GM21447 (cell line): ENCODE data around the gene IMPACT.

ENCODE experiments used
- ATAC-seq: cut with Tn5 transposase; IDR thresholded peaks from one replicate; pipeline ENCODE4 v1.9.1; 2021; ENCODE audit not compliant: unreplicated experiment

The IMPACT gene

DNA sequence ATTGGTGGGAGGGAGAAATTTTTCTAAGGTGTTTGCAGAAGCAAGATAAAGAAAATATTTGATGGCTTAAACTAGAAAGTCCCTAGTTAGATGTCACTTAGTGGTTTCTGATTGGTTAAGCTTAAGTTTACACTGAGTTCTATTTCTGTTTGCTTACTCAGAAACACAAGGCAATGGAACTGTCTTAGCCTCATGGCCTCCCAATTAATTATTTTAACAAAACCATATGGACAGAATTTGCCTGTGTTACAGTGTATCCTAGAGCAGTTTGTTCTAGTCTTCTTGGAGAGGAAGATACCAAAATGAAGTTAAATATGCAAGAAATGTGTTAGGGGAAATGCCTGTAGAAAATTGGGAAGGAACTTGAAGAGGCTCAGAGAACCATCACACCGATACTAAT lies 4.6 kb upstream of the IMPACT start:
- no peak for ATAC-seq

DNA sequence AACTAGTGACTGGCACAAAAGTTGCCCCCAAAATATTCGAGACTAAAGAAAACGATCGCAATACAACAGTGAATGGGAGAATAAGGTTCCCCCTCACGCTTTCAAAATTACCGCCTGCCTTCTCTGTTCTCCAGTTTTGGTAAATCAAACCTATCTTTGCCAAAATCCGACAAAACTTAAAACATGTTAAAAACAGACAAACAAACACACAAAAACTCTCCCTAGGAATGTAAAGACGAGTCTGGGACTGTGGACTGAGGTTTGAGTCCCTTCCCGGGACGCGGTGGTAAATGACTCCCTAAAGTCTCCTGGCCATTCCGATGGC lies 435 bp upstream of the IMPACT start:
- no peak for ATAC-seq

DNA sequence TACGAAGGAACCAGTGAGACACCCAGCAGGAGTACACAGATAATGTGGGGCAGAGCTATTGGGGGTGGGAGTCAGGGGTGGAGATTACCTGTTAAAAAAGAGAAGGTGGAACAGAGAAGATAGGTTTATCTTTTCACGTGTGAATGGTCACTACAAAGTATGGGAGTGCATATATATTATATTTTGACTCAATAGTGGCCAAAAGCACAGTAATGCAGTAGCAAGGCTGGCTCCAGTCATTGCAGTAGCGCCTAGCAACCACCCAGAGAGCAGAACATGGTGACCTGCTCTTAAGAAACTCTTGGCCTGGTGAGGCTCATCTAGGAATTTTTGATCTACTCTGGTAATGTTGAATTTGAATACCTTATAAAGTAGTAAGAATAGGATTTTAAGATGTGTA lies 1.0 kb downstream of the IMPACT start:
- no peak for ATAC-seq

DNA sequence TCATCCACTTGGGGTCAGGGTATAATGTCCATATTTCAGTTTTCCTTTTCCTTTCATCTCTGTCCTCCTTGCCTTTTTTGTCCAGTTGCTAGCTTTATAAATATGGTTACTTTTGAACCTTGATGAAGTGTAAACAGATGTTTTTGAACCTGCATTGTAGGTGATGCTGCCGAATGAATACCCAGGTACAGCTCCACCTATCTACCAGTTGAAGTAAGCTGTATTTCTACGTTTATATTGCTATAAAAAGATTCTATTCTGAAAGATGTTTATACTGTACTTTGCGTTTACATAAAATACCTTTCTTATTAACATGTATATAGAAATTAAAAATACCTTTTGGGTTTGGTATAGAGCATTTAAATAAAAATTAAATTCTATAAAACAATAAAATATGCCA lies 2.2 kb downstream of the IMPACT start:
- ATAC-seq, result no peak

DNA sequence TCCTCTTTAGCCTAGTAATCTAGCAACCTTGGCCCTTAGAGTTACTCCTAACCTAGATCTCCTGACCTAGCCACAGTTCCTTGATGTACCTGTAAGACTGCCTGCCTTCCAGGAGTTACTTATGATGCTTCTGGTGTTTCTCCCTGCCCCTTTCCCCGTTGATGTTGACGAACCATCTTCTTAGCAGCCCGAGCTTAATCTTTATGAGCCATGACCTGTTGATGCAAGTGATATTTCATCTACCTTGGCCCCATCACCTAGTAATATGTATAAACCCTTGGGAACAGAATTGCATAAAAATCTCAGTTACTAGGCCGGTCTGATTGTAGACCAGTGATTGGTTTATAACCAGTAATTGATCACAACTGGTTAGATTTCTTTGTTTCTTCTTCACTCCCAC lies 2.7 kb downstream of the IMPACT start:
- no peak for ATAC-seq

DNA sequence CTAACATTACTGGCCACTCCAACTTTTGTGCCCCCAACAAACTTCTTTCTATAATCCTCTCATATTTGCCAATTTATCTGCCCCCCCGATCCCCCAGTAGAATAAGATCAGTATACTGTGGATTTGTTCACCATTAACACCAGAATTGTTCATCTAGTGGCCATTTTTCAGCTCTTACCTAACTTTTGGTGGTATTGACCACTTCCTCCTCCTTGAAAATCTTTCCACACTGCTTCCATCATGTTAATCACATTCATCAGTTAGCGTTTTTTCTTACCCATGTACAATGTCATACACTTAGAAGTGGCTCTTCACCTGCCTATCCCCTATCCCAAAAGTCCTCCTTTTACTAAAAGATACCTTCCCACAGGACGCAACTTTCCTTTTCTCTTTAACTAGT lies 6.1 kb downstream of the IMPACT start:
- no peak for ATAC-seq

DNA sequence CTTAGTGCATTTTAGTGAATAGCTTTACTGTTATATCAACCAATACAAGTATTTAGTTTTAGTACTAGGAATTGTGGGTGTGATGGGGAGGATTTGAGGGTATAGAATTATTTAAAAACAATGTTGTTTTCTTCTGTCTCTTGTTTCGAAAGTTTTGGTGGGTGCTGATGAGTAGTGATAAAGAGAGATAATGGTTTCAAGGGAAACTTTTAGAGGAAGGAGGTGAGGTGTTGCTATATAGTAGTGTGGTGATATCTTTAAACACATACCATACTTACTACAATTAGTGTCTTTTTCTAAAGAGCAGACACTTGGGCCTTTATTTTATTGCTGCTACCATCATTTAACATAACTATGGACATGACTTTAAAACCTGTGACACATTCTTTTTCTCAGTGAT lies 10.5 kb downstream of the IMPACT start:
- ATAC-seq, result no peak

DNA sequence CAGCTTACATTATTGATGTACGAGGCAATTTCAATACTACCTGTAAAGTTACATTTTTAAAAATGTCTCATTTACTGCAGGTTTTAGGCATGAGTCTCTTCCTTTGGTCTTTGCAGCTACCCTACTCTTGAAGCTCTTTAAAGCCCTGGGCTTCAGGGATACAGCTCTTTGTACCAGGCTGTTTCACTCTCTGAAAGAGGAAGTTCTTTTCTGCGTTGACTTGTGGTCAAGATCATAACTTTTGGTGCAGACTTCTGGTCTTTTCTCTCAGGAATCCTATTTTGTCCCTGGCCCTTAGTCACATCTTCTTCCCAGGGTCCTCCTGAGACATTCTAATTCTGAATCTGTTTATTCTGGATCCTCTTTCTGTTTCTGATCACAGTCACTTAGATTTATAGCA lies 17.4 kb downstream of the IMPACT start:
- ATAC-seq, result peak; percentile 83

DNA sequence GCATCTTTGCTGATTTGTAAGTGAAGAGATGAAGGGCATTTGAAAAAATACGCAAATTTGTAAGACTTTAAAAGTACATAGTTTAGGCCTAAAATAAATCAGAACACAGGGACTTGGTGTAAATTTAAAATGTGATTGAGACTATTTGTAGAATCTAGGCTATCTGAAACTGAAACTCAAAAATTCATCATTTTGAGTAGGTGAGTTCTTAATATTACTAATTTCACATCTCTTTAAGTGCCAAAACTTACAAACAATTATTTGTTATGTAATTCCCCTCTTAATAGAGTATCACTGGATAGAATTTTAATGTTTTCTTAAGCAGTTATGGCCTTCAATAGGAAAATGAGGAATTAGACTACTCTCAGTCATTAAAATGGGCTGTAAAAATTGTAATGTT lies 20.0 kb downstream of the IMPACT start:
- ATAC-seq, result peak; percentile 71

DNA sequence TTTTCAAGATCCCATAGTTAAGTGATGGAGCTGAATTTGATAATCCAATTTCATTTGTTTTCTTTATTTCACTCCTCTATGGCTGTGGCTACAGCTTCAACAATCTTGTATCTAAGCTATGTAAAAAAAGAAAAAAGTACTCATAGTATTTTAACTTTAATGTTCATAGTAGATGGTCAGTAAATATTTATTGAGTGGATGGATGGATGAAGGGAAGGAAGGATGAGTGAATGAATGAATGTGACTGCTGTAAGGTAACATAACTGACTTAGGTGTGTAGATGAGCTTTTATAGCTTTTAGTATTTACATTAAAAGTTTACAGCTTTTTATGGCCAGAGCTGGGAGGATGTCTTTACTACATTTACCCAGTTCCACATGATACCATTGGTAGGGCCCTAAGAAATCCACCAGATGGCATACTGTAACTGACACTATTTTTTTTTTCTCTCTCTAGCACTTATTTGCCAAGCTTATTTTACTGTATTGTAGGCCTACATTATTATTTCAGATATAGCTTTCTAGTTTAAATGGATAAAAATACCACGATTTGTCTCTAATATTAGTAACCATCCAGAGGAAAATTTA lies 20.6 kb downstream of the IMPACT start:
- ATAC-seq, result no peak

DNA sequence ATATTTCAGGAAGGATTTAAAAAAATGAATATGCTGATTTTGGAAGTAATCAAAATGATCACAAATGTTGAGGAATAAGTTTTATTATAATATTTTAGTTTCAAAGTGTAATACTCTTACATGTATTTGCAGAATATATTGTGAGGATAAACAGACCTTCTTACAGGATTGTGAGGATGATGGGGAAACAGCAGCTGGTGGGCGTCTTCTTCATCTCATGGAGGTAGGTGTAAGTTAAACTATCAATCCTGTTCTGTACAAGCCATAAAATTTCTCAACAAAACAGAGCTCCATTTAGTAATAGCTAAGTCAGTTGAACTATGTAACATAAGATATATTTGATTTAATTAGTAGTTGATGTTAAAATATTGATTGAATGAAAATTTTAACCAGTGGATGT lies 21.5 kb downstream of the IMPACT start:
- ATAC-seq, result no peak

DNA sequence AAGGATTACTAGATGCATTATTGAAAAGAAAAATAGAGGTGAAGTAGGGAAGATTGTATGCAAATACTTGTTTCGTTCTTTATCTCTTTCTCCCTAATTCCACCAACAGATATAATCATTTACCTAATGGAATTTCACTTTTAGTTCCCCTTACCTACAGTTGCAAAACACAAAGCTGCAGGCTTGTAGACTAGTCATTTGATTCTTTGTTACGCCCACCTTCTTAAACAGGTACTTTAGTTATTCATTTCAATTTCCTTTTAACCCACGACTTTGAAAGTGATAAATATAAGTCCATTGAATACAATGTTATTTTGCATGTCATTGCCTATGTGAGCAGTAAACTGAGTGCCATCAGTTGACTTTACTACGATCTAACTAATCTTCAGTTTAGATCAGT lies 30.1 kb downstream of the IMPACT start:
- peak; percentile 89 for ATAC-seq

DNA sequence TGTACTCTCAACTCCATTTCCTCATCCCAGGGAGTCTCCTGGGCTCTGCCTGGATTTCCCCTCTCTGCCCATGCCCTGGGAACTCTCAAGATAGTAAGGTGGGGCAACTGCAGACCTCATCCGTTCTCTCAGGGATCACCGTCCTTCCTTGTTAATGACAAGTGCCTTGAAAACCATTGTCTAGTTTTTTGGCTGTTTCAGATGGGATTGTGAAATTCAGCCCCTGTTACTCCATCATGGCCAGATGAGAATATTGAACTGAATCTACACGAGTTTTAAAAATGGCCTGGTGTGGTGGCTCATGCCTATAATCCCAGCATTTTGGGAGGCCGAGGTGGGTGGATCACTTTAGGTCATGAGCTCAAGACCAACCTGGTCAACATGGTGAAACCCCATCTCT lies 33.3 kb downstream of the IMPACT start:
- no peak for ATAC-seq

DNA sequence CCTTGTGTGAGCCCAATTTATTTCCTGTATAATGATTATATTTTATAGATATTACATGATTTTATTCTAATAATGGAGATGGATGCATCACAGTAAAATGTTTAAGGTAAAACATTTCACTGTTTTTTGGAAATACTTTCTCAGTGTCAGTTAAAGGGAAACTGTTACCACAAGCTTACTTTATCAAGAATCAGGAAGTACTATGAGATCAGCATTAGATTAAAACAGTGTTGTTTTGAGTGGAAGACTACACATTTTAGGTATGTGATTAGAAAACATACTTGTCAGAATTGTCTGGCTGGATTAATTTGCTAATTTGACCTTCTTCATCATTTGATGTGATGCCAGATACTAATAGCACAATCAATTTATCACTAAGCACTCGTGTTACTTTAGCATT lies 33.9 kb downstream of the IMPACT start, which contains the start of gene HRH4:
HRH4 (plus strand) TSS at position 250 of the 400 bp plus-strand sequence; CDS start at position 342, 92 bp downstream.
- no peak for ATAC-seq

DNA sequence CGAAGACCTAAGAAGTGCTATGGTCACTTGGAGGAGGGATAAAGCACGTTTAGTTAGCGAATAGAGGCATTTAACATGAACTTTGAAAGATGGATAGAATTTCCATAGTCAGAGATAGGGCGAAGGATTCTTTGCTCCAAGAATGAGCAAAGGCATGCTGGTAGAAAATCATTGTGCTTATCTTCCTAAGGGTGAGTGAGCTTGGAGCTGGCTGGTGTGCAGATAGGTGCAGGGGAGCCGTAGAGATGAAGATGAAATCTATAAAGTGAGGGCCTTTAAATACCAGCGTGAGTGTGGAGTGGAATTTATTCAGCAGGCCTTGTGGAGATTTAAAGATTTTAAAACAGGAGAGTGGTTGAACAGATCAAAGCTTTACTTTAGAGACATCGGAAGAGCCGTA lies 35.5 kb downstream of the IMPACT start:
- no peak for ATAC-seq

DNA sequence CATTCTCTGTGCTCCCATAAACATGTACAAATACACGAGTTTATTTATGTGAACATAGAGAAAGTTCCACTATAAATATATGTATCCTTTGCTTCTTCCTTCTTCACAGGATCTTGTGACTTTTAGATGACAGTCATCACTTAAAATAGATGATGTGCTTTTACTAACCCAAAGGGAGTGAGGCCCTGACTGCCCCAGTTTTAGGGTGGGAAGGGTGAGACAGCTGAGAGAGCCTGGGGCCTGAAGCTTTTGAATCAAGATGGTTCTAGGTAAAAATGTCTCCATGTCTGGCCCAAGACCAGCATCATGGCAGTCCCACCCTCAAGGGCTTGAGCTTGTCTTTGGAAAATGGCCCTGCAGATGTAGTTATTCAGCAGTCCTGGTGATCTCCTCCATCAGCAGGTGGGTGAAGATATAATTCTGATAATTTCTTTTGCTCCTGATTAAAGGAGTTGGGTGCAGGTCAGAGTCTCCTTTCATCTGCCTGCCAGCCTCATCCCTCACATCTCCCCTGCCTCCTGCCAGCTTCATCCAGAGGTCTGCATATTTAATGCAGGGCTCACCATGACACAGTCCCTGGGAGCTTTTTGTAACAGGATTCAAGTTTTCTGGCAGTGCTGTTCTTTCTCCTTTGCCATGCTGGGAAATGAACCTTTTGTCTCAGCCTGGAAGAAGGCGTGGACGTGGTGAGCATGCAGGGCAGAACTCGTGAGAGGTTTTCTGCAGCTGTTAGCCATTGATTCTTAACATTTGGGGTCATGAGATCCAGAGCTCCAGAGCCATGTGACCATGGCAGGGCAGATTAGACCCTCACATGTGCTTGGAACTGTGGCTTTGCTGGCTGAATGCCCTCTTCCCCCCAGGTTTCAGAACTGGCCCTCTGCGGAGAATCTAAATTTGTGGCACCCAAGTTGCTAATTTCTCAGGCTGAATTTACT lies 36.6 kb downstream of the IMPACT start:
- ATAC-seq, result no peak

DNA sequence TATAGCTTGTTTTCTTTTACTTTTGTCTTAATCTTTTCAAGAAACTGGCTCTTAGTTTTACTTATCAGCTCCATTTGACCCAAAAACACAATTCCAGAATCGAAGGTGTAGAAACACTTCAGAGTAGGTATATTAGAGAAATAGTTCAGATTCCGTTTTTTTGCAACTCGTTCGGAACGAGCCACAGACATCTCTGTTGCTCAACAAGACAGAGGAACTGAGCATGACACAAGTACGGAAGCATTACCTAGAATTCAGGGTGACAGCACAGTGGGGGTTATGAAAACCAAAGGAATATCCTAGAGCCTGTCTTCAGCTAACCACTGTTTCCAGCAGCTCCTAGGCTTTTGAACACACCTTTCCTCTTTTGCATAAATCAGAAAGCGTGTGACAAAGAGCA lies 39.0 kb downstream of the IMPACT start:
- ATAC-seq, result no peak

DNA sequence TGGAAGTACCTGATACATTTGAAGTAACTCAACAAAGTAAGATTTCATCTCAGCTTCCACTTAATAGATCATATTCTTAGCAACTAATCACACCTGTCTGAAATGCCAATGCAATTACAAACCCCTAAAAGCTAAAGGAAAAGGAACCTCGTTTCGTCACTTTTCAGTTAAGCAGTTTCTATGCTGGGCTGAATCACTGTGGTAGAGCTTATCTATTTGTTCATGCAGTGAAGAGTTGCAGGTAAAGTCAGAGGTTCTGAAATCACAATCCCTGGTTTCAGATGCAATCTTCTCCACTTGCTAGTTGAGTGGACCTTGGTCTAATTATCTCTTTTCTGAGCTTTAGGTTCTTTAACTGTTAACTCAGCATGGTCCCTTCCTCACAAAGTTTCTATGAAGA lies 40.3 kb downstream of the IMPACT start:
- no peak for ATAC-seq

DNA sequence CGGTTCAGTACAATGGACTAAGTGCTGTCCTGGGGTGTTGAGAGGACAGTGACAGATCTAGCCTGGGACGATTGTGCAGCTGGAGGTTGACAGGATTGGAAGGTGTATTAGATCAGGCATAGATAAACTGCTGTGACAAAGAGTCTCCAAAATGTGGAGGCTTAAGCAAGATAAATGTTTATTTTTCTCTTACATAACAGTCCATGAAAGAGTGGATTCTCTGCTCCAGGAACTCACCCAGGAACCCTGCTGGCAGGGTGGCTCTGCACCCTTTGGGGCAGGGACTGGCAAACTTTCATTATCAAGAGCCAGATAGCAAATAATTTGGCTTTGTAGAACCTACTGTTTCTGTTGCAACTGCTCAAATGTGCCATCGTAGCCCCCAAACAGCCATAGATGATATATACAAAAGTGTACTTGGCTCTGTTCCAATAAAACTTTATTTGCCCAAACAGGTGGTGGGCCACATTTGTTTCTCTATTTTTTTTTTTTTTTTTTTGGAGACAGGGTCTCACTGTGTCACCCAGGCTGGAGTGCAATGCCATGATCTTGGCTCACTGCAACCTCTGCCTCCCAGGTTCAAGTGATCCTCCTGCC lies 43.6 kb downstream of the IMPACT start:
- ATAC-seq, result no peak

DNA sequence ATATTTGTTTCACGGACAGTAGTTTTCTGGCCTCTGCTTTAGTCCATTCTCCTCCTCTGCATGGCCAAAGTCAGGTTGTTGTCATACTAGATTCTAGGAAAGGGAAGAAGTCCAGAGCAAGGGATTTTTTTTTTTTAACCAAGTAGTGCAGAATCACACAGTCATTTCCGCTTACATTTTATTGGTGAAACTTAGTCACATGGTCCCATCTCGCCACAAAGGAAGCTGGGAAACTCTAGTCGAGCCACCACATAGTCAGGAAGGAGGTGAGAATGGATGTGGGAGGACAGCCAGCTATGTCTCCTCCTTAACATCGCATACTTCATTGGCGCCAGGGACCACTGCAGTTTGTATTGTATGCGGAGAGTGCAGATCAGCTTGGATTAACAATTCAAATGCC lies 44.3 kb downstream of the IMPACT start:
- no peak for ATAC-seq

DNA sequence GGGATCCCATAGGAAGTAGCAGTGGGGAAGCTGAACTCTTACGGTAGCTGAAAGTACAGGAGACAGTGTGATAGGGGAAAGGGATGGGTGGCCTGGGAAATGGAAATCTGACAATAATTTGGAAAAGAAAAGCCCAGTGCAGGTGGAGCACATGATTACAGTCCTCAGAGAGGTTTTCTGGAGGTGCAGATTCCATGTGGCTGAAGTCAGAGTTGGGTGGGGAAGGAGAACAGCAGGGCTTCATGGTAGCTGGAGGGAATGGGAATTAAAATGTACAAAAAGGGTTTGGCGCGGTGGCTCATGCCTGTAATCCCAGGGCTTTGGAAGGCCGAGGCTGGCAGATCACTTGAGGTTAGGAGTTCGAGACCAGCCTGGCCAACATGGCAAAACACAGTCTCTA lies 46.1 kb downstream of the IMPACT start:
- ATAC-seq, result no peak

DNA sequence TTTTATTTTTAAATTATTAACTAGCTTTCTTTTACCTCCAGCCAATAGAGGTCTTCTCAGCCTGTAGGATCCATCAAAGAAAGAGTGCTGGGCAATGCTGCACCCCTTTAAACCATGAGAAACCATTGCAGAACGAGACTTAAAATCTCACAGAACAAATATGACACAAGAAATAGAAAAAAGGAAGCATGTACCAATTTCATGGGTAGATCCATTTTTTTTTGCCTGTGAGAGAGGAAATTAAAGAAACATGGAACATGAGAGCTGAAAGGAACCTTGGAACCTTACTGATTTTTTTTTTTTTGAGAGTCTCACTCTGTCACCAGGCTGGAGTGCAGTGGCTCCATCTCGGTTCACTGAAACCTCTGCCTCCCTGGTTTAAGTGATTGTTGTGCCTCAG lies 47.9 kb downstream of the IMPACT start:
- ATAC-seq, result no peak
